ENCODE data around the gene DAPK1.
A peak's percentile ranks its signal among the peaks of the same experiment; 100 is the strongest.

The DAPK1 gene

DNA sequence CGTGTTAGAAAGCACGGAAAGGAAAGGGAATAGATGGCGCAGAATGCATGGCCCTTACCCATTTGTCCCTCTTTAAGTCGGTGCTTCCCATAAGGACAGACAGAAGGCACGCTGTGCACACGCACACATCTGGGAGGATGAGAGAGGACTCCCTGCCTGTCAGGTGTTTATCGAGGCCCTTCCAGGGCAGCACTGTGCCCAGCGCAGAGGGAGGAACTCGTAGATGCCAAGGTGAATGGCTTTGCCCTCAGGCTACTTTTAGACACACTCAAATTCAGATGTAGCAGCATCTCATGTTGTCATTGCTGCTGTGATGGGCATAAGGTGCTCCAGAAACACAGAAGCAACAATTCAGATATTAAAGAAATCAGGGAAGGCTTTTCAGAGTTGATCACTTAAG lies 158.1 kb downstream of the DAPK1 start:
- DNase-seq: no peak

DNA sequence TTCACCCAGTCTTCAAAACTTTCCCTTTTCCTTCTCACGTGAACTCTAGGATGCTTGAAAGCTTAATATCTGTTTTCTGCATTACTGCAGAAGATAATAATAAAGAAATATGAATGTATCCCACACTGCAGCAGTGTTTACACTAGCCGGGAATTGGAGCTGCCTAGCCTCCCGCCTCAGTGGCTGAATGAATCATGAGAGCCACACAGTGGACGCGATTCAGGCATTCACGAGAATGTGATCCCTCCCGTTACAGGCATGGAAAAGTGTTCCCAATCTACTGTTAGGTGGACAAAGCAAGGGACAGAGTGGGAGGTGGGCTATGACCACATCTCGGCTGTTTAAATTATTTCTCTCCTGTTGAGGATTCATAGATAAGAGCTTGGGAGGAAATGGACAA lies 158.8 kb downstream of the DAPK1 start:
- DNase-seq: no peak

DNA sequence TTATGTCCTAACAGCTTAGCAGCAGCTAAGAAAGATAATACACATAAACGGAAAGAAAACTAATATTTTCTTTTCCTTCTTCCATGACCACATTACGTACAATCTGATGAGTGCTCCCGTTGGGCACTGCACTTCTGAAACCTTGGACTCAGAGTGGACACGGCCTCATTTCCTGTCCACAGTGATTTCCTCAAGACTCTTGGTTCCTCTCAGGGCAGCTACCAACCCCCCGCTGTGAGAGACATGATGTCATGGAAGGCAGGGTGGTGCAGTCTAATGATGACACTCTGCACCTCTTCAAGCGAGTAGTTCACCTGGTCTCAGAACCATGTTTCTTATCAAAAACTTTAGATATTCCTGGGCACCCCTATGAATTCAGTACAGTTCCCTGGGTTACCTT lies 159.5 kb downstream of the DAPK1 start:
- no peak for DNase-seq

DNA sequence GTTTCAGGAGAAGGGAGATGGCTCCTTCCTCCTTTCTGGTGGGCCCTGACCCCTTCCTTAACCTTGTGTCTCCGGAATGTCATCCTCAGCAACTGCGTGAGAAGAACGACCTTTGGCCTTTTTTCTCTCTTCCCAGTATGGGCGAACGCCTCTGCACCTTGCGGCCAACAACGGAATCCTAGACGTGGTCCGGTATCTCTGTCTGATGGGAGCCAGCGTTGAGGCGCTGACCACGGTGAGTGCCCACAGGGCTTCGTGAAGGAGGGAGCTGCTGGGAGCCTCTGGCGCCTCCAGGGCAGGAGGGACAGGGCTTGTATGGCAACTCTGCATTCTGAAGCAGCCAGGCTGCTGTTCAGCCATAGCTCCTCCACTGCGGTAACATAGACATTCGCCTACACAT lies 160.2 kb downstream of the DAPK1 start:
- no peak for DNase-seq

DNA sequence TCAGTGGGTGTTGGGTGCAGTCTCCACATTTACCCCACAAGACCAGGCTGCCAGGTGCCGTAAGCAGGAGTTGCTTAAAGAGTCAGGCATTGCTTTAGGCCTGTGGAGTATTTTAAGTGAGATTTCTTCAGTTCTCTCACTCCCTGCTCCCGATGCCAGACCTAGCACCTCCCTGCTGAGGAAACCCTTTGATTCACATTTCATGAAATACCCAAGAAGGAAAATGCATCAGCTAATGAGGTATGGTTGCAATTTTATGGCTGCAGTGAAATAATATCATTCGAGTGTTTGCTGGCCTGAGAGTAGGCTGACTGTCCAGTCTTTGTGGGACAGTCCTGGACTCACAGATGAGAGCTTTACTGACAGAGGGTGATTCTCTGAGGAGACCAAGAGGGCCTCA lies 160.8 kb downstream of the DAPK1 start:
- DNase-seq: no peak

DNA sequence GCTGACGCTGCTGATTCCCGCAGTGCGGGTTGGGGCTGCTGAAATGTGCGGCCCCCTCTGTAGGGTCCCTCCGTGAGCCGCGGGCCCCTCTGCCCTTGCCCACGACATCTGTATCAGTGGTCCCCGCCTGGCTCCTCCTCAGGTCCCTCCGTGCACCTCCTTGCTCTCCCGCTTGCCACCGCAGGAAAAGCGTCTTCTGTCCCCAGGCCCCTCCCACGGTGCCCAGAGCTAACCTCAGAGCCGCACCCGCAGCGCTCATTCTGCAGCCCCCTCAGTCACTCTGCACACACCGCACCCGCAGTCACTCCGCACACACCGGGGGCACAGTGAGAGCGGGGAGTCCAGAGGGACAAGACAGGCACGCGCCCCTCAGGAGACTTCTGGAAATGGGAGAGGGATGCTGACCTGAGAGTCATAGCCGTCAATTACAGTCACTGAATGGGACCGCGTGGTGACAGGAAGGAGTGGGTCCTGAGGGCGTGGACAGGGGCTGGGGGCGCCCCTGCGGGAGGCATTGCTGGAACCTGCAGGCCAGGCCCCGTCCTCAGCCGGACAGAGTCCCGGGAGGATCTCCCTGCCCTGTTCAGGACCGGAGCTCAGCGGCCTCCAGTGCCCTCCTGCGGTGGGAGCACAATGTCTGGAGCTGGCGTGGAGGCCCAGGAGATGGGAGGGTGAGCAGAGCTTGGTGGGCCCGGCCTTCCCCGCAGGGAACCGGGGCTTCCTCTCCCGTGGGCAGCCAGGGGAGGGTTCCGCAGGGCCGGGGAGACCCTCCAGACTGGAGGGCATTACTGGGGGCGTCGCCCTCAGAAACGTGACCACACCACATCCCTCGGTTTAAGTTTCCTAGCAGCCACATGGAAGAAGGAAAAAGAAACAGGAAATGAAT lies 162.1 kb downstream of the DAPK1 start:
- DNase-seq: no peak

DNA sequence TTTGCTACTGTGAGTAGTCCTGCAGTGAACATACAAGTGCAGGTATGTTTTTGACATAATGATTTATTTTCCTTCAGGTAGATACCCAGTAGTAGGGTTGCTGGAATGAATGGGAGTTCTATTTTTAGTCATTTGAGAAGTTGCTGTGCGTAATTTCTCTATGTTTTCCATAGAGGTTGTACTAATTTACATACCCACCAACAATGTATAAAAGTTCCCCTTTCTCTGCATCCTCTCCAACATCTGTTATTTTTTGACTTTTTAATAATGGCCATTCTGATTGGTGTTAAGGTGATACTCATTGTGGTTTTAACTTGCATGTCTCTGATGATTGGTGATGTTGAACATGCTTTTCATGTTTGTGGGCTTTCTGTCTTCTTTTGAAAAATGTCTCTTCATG lies 163.6 kb downstream of the DAPK1 start:
- no peak for DNase-seq

DNA sequence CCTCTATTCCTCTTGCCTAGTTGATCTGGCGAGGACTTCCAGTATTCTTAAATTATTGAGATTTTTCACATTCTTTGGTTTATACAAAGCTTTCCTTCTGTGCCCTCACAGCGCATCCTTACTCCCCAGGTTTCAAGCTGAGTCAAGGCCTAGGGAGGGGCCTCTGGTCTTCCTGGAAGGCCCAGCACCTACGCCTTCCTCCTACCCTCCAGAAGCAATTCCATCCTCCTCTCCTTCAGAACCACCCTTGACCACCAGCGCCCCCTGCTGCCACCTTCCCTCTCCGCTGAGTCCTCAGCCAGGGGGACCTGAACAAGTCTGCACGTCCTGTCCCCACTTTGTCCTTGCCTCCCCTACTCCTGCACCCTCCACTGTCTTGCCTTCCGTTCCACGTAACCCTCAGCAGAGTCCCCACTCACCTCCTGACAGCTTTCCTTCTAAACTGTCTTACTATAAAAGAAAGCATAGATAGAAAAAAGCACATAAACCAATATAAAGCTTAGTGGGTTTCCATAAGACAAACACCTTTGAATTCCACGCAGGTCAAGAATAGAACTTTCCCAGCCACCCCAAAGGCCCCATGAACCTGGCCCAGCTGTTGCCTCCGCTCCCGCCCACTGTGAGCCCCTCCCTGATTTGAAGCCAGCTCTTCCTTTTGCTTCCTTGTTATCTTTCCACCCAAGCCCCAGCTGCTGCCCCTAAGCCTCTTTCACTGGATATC lies 165.3 kb downstream of the DAPK1 start:
- DNase-seq: peak; percentile 14 to 18

DNA sequence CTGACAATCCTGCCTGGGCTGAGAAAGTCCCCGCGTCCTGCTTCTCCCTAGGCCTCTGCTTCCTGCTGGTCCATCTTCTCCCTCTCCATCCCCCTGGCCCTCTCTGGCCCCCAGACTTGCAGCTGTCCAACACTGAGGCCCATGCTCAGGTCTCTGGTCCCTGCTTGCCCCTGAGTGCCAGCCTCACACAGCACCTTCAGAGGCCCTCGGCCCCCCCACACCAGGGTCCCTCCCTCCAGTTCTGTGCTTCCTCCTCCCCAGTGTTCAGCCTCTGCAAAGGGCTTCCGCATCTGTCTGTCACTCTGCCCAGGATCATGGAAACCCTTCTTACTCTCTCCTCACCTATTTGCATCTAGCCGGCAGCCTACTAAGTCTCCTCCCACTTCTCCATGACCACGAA lies 165.9 kb downstream of the DAPK1 start:
- DNase-seq: no peak

DNA sequence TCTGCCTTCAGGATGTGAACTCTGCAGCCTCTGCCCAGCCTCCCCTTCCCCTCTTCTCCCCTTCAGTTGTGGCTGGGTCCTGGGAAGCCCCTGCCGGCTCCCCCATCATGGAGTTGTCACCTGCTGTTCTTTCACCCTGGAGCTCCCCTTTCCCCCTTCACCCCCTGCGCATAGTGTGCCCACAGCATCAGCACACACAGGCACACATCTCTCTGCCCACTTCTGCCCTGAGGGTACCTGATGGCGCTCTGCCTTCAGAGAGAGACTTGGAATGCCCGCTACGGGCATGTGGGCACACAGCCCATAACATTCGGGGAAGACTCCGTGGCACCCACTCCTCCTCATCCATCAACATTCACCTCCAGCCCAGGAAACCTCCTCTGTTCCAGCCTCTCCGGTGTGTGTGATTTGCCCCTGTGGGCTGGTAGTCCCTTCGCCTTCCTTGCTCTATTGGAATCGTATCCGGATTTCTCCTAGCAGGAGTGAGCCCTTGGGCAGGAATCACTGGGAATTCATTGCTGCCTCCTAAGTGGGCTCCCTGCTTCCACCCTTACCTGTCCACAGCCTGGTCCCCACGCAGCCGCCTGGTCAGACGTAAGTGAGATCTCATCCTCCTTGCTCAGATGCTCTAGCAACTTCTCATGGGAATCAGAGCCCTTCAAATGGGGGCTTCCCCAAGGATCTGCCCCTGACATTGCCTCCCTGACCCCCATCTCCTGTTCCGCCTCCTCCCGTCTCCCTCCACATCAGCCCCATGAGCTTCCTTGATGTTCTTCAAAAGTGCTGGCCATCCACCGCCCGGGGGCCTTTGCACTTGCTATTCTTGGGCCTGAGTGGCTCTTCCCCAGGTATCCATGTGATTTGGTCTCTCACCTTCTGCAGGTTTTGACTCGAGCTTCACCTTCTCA lies 166.7 kb downstream of the DAPK1 start:
- DNase-seq: no peak

DNA sequence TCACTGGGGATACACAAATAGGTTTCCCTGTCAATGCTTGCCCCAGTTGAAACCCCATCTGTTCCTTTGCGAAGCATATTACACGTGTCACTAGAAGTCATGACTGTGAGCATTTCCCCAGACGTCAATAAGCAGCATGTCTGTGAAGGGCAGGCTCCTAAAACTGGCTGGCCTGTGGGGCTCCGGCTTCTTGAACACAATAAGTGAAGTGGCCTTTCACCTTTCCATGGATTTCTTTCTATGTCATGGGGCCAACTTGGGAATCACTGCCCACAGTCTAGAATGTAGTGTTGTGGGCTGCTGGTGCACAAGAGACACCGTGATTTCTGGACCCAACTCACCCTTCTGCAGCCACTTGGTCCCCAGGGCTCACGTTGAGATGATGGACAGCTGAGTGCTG lies 167.8 kb downstream of the DAPK1 start:
- DNase-seq: no peak

DNA sequence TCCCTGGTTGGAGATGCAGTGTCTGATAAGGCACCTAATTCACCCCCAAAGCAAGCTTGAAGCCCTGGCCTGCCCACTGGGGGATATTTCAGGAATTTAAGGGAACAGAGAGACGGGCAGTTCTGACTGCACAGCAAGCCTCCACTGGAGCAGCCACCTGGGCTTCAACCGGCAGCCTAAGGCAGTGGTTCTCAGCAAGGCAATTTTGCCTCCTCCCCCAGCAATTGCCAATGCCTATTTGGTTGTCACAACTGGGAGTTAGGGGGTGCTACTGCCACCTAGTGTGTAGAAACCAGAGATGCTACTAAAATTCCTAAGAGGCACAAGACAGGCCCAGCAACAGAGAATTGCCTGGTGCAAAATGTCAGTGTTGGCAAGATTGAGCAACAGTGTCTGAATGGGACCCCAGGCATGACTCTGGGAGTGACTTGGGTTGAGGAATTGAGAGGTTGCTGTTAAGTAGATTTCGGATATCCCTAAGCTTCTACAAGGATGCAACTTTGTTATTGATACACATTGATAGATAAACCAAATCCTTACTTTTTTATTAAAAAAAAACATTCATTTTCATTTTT lies 169.6 kb downstream of the DAPK1 start:
- no peak for DNase-seq

DNA sequence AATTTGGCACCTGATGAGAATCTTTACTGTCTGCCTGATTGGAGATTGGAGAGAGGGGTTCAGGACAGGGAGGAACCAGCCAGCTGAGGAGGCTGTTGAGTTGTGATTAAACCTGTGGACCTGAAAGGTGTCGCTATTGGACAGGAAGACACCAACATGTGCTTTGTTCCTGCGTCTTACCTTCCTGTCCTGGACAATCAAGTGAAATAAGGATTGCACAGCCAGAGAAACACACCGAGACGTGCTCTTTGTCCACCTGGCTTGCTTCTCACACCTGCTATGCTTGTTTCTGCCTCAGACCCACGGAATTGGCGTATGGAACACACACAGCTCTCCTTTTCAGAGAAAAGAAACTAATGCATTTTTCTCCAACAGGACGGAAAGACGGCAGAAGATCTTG lies 170.6 kb downstream of the DAPK1 start:
- no peak for DNase-seq

DNA sequence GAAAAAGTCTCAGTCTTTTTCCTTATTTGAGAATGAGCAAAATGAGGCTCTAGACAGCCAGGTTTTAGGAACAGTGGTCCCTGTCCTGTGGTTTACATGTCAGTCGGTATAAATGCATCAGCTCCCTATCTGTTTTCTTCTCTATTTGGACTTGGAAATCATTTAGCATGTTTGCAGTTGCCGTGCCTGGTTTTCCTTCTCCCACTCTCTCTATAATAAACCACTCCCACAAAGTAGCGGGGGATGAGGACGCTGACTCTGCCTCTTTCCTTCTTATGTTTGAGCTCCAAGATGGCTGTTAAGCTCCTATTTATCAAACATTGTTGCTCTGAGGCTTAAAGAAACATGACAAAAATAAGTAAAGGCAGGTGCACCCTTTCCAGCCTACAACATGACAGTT lies 171.1 kb downstream of the DAPK1 start:
- no peak for DNase-seq

DNA sequence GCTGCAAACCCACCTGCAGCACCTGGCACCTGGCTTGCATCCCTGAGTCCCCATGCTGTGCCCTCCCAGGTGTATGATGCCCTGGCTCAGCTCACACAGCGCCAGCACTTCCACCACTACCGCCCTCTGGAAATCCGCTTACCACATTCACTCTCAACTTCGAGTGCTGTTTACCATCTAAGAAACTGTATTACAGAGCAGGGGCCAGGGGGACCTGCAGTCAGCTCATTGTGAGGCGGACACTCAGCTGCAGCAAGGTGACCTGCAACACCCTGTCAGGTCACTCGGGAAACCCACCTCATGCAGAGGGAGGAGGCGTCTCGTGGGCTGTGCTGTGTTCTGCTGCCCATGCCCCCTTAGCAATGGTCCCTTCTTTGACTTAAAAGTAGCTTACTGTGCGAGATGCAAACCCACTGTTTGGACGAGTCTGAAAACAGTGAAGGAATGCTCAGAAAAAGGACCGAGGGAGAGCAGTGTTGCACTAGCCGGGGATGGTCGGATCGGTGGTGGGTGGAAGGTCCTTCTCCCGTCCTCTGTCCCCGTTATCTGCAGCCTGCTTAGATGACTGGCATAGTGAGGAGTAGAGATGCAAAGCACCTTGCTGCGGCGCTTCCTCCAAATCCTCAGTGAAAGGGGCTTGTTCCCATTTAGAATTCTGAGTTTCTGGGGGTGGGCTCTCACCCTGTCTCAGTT lies 173.1 kb downstream of the DAPK1 start:
- DNase-seq: no peak

DNA sequence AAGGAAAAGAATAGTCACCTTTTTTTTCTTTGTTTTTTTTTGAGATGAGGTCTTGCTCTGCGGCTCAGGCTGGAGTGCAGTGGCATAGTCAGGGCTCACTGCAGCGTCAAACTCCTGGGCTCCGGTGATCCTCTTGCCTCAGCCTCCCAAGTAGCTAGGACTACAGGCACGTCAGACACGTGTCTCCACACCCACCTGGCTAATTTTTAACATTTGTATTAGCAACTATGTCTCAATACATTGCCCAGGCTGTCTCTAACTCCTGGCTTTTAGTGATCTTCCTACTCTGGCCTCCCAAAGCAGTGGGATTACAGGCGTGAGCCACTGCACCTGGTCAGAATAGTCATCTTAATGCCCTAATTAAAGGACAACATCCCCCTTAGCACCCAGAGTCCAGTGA lies 173.8 kb downstream of the DAPK1 start:
- no peak for DNase-seq

DNA sequence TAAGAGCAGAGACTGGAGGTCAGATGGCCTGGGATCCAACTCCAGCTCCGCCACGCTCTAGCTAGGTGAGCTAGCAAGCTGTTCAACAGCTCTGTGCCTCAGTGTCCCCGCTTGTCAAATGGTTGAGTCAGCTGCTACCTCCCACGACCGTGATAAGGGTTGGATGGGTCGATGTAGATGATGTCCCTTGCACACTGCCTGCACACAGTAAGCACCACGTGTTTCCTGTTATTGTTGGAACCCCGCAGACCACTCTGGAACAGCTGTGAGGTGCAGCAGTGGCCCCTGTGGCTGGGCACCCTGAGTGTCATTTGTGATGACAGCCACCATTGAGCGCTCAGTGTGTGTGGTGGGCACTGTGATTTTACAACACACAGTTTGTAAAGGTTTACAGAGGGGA lies 174.3 kb downstream of the DAPK1 start:
- DNase-seq: no peak

DNA sequence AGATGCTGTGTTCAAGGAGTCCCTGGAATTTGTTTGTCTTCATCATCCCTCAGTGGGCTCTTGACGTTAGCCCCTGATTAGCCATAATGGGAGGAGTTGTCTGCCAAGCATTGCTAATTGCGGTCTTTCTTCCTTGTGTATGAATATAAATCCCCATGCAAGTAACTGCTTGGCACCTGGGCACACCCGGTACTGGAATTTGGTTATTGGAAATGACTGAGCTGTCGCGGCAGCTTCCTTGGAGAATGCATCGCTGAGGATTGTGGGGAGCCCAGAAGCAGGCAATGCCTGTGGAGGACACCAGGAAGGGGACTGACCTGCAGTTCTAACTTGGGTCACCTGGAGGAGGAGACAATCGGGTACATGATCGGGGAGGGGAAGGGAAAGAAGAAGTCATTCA lies 174.9 kb downstream of the DAPK1 start:
- no peak for DNase-seq

DNA sequence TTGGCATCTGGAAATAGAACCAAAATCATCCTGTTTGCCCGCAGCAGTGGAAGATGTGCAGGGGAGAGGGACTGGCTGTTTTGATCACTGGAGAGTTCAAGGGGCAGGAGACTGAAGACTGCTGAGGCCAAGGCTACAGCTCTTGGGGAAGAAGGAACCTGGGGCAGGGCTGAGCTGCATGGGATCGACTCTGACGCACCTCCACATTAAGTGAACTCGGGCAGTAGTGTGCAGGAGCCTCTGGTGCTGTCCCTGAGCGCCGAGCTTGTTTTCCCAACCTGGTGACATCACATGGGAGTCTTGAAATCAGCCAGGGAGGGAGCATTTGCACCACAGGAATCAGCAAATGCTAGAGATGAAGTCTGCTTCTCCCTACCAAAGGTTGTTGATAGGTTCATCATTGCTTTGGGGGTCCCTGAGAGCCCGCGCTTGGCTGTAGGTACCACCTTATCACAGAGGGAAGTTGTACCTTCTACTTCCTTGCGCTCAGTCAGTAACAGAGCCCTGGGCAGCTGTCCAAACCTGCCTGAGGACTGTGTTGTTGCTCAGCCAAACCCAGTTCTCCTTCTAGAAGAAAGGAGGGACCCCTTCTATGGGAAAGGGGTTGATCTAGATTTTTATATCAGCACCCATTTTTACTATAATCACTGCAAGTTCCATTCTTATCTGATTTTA lies 175.9 kb downstream of the DAPK1 start:
- no peak for DNase-seq

DNA sequence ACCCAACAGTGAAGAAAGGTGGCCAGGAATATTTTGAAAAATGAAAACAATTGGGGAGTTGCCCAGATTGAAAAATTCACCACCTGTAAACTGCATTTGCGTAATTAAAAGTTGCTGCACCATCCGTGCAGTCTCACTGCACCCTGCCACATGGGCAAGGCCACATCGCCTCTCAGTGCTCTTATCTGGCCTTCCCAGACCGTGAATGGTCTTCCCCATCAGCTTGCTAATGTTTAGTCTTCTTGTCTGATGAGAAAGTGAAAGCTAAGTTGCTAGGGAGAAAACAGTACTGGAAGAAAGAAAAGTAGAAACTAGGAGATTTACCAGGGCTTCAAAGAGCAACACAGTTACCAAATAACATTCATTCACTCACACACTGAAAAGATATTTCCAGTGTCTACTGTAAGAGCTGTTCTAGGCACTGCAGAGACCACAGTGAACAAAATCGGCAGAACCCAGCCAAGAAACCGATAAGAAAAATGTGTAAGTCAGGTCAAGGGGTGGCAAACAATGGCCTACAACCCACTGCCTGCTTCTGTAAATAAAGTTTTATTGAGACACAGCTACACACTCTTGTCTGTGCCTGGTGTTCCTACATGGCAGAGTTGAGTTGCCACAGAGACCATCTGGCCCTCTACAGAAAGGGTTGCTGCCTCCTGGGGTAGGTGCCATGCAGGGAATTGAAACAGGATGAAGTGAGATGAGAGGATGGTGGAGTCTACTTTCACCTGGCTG lies 177.1 kb downstream of the DAPK1 start:
- DNase-seq: no peak

DNA sequence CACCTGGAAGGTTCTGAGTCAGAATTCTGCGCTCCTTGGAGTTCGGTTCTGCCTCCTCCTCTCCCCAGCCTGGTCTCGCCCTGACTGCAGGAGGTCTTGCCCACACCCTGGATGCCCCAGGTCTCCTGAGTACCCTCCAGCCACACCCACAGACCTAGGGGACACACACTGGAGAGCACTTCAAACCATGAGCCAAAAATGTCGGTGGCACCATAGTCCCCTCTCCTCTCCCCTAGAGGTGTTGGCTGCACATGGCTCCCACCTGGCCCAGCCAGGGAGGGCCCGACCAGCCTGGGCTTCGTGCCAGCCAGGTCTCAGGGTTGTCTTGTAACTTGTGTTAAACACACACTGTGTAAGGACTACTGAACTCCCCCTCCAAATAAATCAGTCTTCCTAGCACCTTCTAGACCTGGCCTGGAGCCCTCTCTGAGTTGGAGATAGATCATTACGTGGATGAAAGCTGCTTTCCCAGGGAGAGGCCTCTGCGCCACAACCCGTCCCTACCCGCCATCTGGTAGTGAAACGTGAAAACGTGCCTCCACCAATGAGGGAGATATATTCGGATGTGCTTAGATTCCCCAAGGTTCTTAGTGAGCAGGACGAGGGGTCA lies 178.3 kb downstream of the DAPK1 start:
- DNase-seq: no peak
